Transverse colon (tissue), 4 donors: ENCODE results near the gene SOX18.

ENCODE experiments used
- CTCF ChIP-seq, 5 experiments: fragments of 200-600 bp in 3 of 5; fragments of 450-650 bp in 2 of 5; sonication (generic) in 3 of 5; IDR thresholded peaks; 1 replicate in 2 of 5; 2 replicates in 3 of 5; pipeline ENCODE4 v1.5.1; 2016 to 2017; ENCODE audit warnings: antibody characterized with exemption in 5 of 5, inconsistent platforms in 3 of 5, mild to moderate bottlenecking in 2 of 5, moderate library complexity in 1 of 5
- POLR2A ChIP-seq: fragments of 450-650 bp; IDR thresholded peaks from one replicate; pipeline ENCODE4 v1.6.1; 2016; ENCODE audit warnings: antibody characterized with exemption, mild to moderate bottlenecking, moderate library complexity
- POLR2AphosphoS5 ChIP-seq, 3 donors: sonication (generic); formaldehyde crosslinking; IDR thresholded peaks; one replicate each; pipeline ENCODE4 v1.6.1; 2016; ENCODE audit warnings: antibody characterized with exemption in 3 of 3

GRCh38 chr20:64044484-64045247 is 4.8 kb downstream of the SOX18 start:
- TF ChIP-seq CTCF (IDR thresholded peaks at IDR 0.05) (no peak), POLR2A (no peak), POLR2AphosphoS5 (IDR thresholded peaks at IDR 0.05) (no peak)
